GM19455 (cell line): ENCODE results near the gene ALKBH8.
A peak's percentile ranks its signal among the peaks of the same experiment; 100 is the strongest.
"Not testable (repeated sequence)": the region's sequence is repeated elsewhere in the genome, so short reads cannot be mapped to it uniquely, and the experiment has no call there.

Experiments used
- ATAC-seq: cut with Tn5 transposase; IDR thresholded peaks from one replicate; pipeline ENCODE4 v1.9.1; 2021; ENCODE audit not compliant: unreplicated experiment

ALKBH8 gene

GRCh38 chr11:107508201-107508857, 57.2 kb downstream of the ALKBH8 start:
- no peak for ATAC-seq

GRCh38 chr11:107505647-107506225, 59.8 kb downstream of the ALKBH8 start:
- no peak for ATAC-seq

GRCh38 chr11:107504981-107505380, 60.6 kb downstream of the ALKBH8 start:
- ATAC-seq: no peak

- no peak for ATAC-seq
Observed at GRCh38 chr11:107501713-107502112, 63.8 kb downstream of the ALKBH8 start.

GRCh38 chr11:107497371-107497770, 68.2 kb downstream of the ALKBH8 start:
- not testable (repeated sequence) for ATAC-seq

- no peak for ATAC-seq
Observed at GRCh38 chr11:107496011-107496410, 69.5 kb downstream of the ALKBH8 start.

GRCh38 chr11:107494055-107494454, 71.5 kb downstream of the ALKBH8 start:
- ATAC-seq: no peak

GRCh38 chr11:107493117-107493516, 72.4 kb downstream of the ALKBH8 start:
- ATAC-seq: no peak

- ATAC-seq: no peak
Observed at GRCh38 chr11:107490836-107491235, 74.7 kb downstream of the ALKBH8 start.

- no peak for ATAC-seq
Observed at GRCh38 chr11:107482234-107482633, 83.3 kb downstream of the ALKBH8 start.

GRCh38 chr11:107478922-107479321, 86.6 kb downstream of the ALKBH8 start:
- ATAC-seq: no peak

GRCh38 chr11:107477820-107478219, 87.7 kb downstream of the ALKBH8 start:
- no peak for ATAC-seq

GRCh38 chr11:107473792-107474191, 91.7 kb downstream of the ALKBH8 start:
- no peak for ATAC-seq

GRCh38 chr11:107472966-107473365, 92.6 kb downstream of the ALKBH8 start:
- no peak for ATAC-seq

GRCh38 chr11:107468596-107468995, 96.9 kb downstream of the ALKBH8 start:
- no peak for ATAC-seq

- no peak for ATAC-seq
Observed at GRCh38 chr11:107467696-107468095, 97.8 kb downstream of the ALKBH8 start.

- not testable (repeated sequence) for ATAC-seq
Observed at GRCh38 chr11:107466275-107466866, 99.2 kb downstream of the ALKBH8 start.

- ATAC-seq: peak; percentile 97
Observed at GRCh38 chr11:107457558-107458271, 107.8 kb downstream of the ALKBH8 start, which contains the start of gene CWF19L2. Gene CWF19L2 (minus strand): TSS chr11:107457825. CDS start chr11:107457816, 9 bp downstream.

- ATAC-seq: peak; percentile 44
Observed at GRCh38 chr11:107457205-107457557, 108.4 kb downstream of the ALKBH8 start.

GRCh38 chr11:107453594-107454286, 111.8 kb downstream of the ALKBH8 start:
- no peak for ATAC-seq
